HG03460 (cell line): ENCODE data around the gene DDX27.
"Not testable (repeated sequence)": the region's sequence is repeated elsewhere in the genome, so short reads cannot be mapped to it uniquely, and the experiment has no call there.

Experiments
- ATAC-seq: cut with Tn5 transposase; IDR thresholded peaks from one replicate; pipeline ENCODE4 v1.9.1; 2021; ENCODE audit not compliant: unreplicated experiment

Gene DDX27

GRCh38 chr20:49203746-49204145 lies 15.5 kb upstream of the DDX27 start:
- no peak for ATAC-seq

- ATAC-seq: no peak
Observed at GRCh38 chr20:49207076-49207475, 12.1 kb upstream of the DDX27 start.

GRCh38 chr20:49210101-49210756 lies 9.0 kb upstream of the DDX27 start:
- no peak for ATAC-seq

- no peak for ATAC-seq
Observed at GRCh38 chr20:49210757-49211110, 8.5 kb upstream of the DDX27 start.

- no peak for ATAC-seq
Observed at GRCh38 chr20:49214571-49214970, 4.6 kb upstream of the DDX27 start.

GRCh38 chr20:49215232-49215631 lies 4.0 kb upstream of the DDX27 start:
- ATAC-seq: no peak

GRCh38 chr20:49216991-49217578 lies 2.1 kb upstream of the DDX27 start:
- no peak for ATAC-seq

GRCh38 chr20:49218739-49219090 lies 501 bp upstream of the DDX27 start:
- ATAC-seq: not testable (repeated sequence)

- ATAC-seq: no peak
Observed at GRCh38 chr20:49219924-49220831, 962 bp downstream of the DDX27 start.

GRCh38 chr20:49225896-49226295 lies 6.7 kb downstream of the DDX27 start:
- ATAC-seq: no peak

GRCh38 chr20:49228676-49229075 lies 9.5 kb downstream of the DDX27 start:
- no peak for ATAC-seq

GRCh38 chr20:49229381-49229780 lies 10.2 kb downstream of the DDX27 start:
- no peak for ATAC-seq

- ATAC-seq: no peak
Observed at GRCh38 chr20:49230021-49230420, 10.8 kb downstream of the DDX27 start.

- ATAC-seq: no peak
Observed at GRCh38 chr20:49230561-49231133, 11.4 kb downstream of the DDX27 start.

- ATAC-seq: no peak
Observed at GRCh38 chr20:49231471-49231870, 12.3 kb downstream of the DDX27 start.

GRCh38 chr20:49233226-49233625 lies 14.0 kb downstream of the DDX27 start:
- ATAC-seq: no peak

GRCh38 chr20:49234831-49235230 lies 15.6 kb downstream of the DDX27 start:
- ATAC-seq: no peak

GRCh38 chr20:49236301-49236700 lies 17.1 kb downstream of the DDX27 start:
- no peak for ATAC-seq

GRCh38 chr20:49237531-49237930 lies 18.3 kb downstream of the DDX27 start:
- ATAC-seq: no peak

- ATAC-seq: no peak
Observed at GRCh38 chr20:49245921-49246740, 26.9 kb downstream of the DDX27 start.

- ATAC-seq: no peak
Observed at GRCh38 chr20:49247169-49247723, 28.0 kb downstream of the DDX27 start.
